HG02870 (cell line): ENCODE data around the gene NUMA1.

Experiments
- ATAC-seq: cut with Tn5 transposase; IDR thresholded peaks from one replicate; pipeline ENCODE4 v1.9.1; 2021; ENCODE audit warnings: mild to moderate bottlenecking, moderate library complexity; ENCODE audit not compliant: unreplicated experiment

Gene NUMA1

GRCh38 chr11:72024069-72024754 is 56.1 kb downstream of the NUMA1 start:
- no peak for ATAC-seq

GRCh38 chr11:72023335-72023734 is 57.0 kb downstream of the NUMA1 start:
- ATAC-seq = no peak

- no peak for ATAC-seq
Measured at GRCh38 chr11:72018171-72018570, 62.2 kb downstream of the NUMA1 start.

- no peak for ATAC-seq
Measured at GRCh38 chr11:72015511-72016061, 64.8 kb downstream of the NUMA1 start.

- no peak for ATAC-seq
Measured at GRCh38 chr11:72014761-72015320, 65.5 kb downstream of the NUMA1 start.

GRCh38 chr11:72013765-72014711 is 66.3 kb downstream of the NUMA1 start:
- no peak for ATAC-seq

GRCh38 chr11:72012897-72013721 is 67.2 kb downstream of the NUMA1 start:
- ATAC-seq = no peak

GRCh38 chr11:72012091-72012630 is 68.2 kb downstream of the NUMA1 start:
- no peak for ATAC-seq

- no peak for ATAC-seq
Measured at GRCh38 chr11:72010529-72011233, 69.7 kb downstream of the NUMA1 start.

GRCh38 chr11:72009156-72009555 is 71.2 kb downstream of the NUMA1 start:
- ATAC-seq = no peak

- no peak for ATAC-seq
Measured at GRCh38 chr11:72008728-72009127, 71.6 kb downstream of the NUMA1 start.

GRCh38 chr11:72007587-72007986 is 72.8 kb downstream of the NUMA1 start:
- no peak for ATAC-seq

- no peak for ATAC-seq
Measured at GRCh38 chr11:72007089-72007476, 73.3 kb downstream of the NUMA1 start.

- ATAC-seq = no peak
Measured at GRCh38 chr11:72006309-72007088, 73.8 kb downstream of the NUMA1 start.

- no peak for ATAC-seq
Measured at GRCh38 chr11:72005347-72006260, 74.7 kb downstream of the NUMA1 start.

- no peak for ATAC-seq
Measured at GRCh38 chr11:72004515-72005346, 75.6 kb downstream of the NUMA1 start.

GRCh38 chr11:72003776-72004171 is 76.6 kb downstream of the NUMA1 start:
- no peak for ATAC-seq
